Daoy (cell line): ENCODE measurements around the gene CPLANE1. TPM values are rescaled to one million over a fixed set of nuclear protein-coding genes. Genes with fewer than 3 reads are reported as not detected.
"Not testable (repeated sequence)": the region's sequence is repeated elsewhere in the genome, so short reads cannot be mapped to it uniquely, and the experiment has no call there.

Source experiments
- DNase-seq: peaks from one replicate; pipeline ENCODE4 v3.0.0-alpha.2; 2015; ENCODE audit warnings: low read depth
- total RNA-seq: library from RNA; depleted of rRNA; stranded (reverse); fragments of >200 nt; shearing (Covaris generic); gene quantifications from 2 replicates; pipeline ENCODE4 v1.2.3, GENCODE V29; 2014; rRNA removed

CPLANE1 gene
- 3.7 and 5.1 TPM in 2 replicates for total RNA-seq

- DNase-seq, result peak; percentile 81
Measured at GRCh38 chr5:37248970-37249814, at the start of gene CPLANE1. CPLANE1 (minus strand) TSS chr5:37249376; CDS start chr5:37247698, 1,678 bp downstream.

DNA sequence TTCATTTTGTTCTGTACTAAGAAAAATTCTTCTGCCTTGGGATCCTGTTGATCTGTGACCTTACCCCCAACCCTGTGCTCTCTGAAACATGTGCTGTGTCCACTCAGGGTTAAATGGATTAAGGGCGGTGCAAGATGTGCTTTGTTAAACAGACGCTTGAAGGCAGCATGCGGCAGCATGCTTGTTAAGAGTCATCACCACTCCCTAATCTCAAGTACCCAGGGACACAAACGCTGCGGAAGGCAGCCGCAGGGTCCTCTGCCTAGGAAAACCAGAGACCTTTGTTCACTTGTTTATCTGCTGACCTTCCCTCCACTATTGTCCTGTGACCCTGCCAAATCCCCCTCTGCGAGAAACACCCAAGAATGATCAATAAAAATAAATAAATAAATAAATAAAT is 47.1 kb upstream of the CPLANE1 start:
- not testable (repeated sequence) for DNase-seq

DNA sequence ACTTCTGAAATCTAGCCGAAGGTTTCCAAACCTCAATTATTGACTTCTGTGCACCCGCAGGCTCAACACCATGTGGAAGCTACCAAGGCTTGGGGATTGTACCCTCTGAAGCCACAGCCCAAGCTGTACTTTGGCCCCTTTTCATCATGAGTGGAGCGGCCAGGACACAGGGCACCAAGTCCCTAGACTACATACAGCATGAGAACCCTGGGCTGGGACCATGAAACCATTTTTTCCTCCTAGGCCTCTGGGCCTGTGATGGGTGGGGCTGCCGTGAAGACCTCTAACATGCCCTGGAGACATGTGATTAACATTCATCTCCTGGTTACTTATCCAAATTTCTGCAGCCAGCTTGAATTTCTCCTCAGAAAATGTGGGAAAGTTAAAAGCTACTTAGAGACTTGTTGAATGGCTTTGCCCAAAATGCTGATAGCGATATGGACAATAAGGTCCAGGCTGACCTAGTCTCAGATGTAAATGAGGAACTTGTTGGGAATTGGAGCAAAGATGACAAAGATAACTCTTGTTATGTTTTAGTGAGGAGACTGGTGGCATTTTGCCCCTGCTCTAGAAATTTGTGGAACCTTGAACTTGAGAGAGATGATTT is 34.1 kb upstream of the CPLANE1 start:
- no peak for DNase-seq

DNA sequence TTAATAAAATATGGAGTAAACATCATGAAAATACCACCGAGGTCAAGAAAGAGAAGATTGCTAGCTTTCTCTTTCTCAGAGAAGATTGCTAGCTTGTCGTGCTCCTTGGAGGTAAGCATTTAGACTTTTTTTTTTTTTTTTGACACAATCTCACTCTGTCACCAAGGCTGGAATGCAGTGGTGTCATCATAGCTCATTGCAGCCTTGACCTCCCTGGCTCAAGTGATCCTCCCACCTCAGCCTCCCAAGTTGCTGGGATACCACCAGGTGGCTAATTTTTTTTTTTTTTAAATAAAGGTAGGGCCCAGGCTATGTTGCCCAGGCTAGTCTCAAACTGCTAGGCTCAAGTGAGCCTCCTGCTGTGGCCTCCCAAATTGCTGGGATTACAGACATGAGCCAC is 26.3 kb upstream of the CPLANE1 start:
- no peak for DNase-seq

DNA sequence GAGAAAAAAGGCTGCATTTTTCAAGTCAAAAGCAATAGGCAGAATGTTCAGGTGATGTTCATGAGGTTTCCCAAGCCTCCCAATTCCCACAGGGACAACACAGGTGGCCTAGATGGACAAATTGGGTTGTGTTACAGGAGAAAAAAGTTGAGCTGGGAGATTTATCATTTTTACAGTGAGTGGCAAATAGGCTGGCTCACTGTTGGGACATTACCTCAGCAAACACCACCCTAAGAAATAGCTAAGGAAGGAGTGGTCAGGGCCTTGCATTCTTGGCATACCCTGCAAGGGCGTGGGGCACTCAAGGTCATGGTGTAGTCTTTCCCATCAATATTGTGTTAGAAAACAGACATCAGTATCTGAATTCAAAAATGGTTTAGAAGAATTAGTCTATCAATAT is 23.3 kb upstream of the CPLANE1 start:
- DNase-seq, result peak; percentile 24

DNA sequence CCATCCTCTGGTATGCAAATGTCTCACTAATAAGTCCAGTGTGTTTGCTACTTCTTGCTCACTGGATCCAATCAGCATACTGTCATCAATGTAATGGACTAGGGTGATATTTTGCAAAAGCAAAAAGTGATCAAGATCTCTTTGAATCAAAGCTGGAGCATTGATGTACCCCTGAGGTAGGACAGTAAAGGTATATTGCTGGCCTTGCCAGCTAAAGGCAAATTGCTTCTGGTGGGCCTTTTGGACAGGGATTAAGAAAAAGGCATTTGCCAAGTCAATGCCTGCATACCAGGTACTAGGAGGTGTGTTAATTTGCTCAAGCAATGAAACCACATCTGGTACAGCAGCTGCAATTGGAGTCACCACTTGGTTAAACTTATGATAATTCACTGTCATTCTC is 18.9 kb upstream of the CPLANE1 start:
- not testable (repeated sequence) for DNase-seq

DNA sequence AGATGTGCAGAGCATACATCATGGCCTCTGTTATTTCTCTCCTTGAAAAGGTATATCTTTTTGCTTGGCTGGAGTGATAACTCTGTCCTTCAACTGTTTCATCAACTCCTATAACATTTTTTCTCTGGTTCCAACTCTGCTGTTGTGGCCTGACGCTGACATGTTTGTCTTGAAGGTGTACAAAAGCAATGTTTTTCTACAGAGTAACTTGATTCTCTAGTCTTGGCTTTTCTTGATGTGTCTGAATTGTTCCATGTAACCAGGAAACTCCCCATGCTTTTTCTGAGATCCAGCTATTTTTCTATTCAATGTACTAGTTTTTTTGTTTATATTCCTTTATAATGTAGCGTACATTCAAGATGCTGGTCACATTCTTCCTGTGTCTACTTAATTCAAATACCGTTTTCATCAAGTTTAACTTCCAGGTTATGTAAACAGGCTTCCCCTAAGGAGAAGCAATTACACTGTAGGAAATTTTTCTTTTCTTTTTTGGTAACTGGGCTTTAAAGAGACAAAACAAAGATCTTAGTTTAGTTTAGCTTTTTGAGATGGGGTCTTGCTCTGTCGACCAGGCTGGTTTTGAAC is 6.7 kb upstream of the CPLANE1 start:
- no peak for DNase-seq

GRCh38 chr5:37254581-37254980 is 5.4 kb upstream of the CPLANE1 start:
- DNase-seq, result no peak

DNA sequence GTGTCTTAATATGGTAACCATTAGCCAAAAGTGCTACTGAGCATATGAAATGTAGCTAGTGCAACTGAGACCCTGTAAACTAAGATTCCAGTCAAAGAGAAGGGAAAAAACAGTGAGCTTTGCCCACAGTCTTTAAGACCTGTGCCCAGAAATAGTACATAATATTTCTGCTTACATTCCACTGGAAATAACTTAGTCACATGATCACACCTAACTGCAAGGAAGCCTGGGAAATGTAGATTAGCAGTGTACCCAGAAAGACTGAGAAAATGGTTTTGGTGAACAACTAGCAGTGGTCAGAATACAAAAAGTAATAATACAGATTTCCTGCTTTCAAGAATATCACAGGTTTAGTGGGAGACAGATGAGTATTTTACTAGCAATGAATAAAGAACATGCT is 2.5 kb upstream of the CPLANE1 start:
- DNase-seq, result no peak

GRCh38 chr5:37249815-37250164 is 614 bp upstream of the CPLANE1 start:
- DNase-seq, result no peak

- DNase-seq, result peak; percentile 23
Measured at GRCh38 chr5:37248421-37248969, 681 bp downstream of the CPLANE1 start.

GRCh38 chr5:37247496-37247895 is 1.7 kb downstream of the CPLANE1 start:
- DNase-seq, result no peak

- DNase-seq, result no peak
Measured at GRCh38 chr5:37247036-37247435, 2.1 kb downstream of the CPLANE1 start.

- no peak for DNase-seq
Measured at GRCh38 chr5:37234288-37234687, 14.9 kb downstream of the CPLANE1 start.

- no peak for DNase-seq
Measured at GRCh38 chr5:37226377-37226776, 22.8 kb downstream of the CPLANE1 start.

GRCh38 chr5:37222181-37222580 is 27.0 kb downstream of the CPLANE1 start:
- no peak for DNase-seq

GRCh38 chr5:37220426-37220825 is 28.8 kb downstream of the CPLANE1 start:
- not testable (repeated sequence) for DNase-seq

DNA sequence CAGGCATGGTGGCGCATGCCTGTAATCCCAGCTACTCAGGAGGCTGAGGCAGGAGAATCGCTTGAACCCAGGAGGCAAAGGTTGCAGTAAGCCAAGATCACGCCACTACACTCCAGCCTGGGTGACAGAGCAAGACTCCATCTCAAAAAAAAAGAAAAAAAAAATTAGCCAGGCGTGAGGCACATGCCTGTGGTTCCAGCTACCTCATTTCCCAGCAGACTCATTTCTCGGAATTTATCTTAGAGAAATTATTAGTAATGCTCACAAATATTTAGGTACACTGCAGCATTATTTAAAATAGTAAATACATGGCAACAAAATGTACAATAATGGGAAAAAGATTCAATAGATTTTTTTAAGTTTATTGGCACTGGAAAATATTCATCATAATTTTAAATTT is 29.8 kb downstream of the CPLANE1 start:
- not testable (repeated sequence) for DNase-seq

- no peak for DNase-seq
Measured at GRCh38 chr5:37217976-37218375, 31.2 kb downstream of the CPLANE1 start.

GRCh38 chr5:37214550-37214949 is 34.6 kb downstream of the CPLANE1 start:
- no peak for DNase-seq

GRCh38 chr5:37212096-37212495 is 37.1 kb downstream of the CPLANE1 start:
- no peak for DNase-seq

DNA sequence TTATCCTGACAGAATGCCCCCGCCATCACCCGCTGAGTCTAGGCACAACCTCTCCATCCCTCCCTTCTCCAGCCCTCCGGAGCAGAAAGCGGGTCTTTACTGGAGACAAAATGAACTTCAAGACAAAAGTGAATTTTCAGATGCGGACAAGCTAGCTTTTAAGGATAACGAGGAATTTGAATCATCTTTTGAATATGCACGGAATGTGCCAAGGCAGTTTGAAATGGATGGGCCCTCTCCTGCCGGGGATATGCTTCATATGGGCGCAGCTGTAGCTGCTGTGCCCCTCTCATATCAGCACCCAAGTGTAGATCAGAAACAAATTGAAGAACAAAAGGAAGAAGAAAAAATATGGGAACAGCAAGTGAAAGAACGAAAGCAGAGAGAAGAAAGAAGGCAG is 37.5 kb downstream of the CPLANE1 start:
- DNase-seq, result no peak
